CD4-positive, alpha-beta T cell treated with Interleukin-10 for 1 hour (primary cell): ENCODE results near the gene ARMC6.
"Not testable (repeated sequence)": the region's sequence is repeated elsewhere in the genome, so short reads cannot be mapped to it uniquely, and the experiment has no call there.

Source experiments
- DNase-seq: peaks from one replicate; pipeline ENCODE4 v3.0.0-alpha.2; 2020

The ARMC6 gene

DNA sequence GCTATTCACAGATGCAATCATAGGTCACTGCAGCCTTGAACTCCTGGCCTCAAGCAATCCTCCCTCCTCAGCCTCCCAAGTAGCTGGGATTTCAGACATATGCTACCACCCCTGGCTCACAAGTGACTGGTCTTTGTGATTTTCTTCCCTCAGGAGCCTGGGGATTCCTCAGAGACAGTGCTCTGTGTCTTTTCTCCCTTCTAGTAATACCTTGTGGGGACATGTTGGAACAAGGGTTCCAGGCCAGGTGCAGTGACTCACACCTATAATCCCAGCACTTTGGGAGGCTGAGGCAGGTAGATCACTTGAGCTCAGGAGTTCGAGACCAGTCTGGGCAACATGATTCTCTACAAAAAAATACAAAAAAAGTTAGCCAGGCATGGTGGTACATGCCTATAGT is 10.0 kb upstream of the ARMC6 start:
- not testable (repeated sequence) for DNase-seq

DNA sequence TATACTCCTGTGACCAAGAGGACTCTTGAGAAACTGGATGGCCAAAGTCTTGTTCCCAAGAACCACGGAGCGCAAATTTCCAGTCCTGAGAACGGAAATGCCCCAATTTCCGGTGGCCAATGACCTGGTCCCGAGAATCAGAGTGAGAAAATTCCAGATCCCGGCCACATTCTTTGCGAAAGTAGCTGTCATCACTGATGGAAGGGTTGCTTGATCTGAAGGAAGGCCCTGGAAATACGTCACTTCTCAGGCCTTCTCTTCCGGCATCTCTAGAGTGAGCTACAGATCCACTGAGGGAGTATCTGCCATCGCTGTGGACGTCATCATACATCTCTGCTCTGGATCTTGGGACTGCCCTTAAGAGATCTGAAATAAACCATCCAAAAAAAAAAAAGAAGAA is 7.5 kb upstream of the ARMC6 start:
- DNase-seq, result no peak

DNA sequence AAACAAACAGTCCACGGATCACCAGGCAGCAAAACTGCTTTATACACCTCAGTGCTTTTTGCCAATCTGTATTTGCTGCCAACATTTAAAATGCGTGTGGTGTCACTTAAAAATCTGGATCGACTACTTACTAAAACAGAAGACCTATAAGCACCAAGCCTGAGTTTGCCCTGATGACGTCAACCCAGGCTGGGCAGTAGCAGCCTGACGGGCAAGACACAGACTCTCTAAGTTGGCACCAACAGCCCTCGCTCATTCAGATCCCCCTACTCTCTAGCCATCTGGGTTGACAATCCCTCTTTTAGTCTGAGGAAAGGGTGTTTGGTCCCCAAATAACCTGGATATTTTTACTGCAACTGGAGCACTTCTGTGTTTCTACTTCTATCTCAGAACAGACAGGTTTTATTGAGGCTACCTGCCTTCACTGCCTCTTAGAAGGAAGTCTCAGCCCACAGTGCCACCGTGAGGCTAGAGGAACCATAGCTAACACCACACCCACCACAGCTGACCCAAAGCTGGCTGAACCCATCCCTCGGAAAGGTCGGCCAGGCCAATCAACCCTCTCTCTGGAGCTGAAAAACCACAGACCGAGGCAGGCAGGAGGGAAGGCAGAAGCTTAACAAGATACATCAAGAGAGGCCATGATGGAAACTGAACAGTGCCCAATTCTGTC is 7.0 kb upstream of the ARMC6 start:
- no peak for DNase-seq

DNA sequence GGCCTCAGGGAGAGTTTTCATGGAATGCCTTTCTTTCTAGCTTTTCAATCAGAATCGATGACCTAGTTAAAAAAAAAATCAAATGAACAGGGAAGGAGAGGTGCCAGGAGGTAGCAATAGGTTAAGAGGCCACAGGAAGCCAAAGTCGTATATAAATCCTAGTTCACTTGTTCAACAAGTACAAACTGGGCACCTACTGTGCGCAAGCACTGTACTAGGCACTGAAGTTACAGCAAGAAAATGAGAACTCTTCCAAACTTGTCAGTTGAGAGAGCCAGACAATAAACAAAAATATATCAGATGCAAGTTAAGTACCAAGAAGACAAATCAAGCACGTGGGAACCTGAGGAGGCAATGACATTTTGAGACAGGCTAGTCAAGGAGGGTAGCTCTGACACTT is 6.2 kb upstream of the ARMC6 start:
- no peak for DNase-seq

DNA sequence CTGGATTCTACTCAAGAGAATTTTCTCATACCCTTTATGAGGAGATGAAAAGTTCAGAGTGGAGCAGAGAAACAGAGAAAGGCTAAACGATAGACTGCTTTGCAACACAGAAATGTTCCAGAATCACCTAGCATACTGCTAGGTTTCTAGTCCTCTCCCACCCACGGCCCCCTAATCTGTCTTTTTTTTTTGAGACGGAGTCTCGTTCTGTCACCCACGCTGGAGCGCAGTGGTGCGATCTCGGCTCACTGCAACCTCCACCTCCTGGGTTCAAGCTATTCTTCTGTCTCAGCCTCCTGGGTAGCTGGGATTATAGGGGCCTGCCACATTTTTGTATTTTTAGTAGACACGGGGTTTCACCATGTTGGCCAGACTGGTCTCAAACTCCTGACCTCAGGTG is 4.9 kb upstream of the ARMC6 start:
- DNase-seq, result no peak

DNA sequence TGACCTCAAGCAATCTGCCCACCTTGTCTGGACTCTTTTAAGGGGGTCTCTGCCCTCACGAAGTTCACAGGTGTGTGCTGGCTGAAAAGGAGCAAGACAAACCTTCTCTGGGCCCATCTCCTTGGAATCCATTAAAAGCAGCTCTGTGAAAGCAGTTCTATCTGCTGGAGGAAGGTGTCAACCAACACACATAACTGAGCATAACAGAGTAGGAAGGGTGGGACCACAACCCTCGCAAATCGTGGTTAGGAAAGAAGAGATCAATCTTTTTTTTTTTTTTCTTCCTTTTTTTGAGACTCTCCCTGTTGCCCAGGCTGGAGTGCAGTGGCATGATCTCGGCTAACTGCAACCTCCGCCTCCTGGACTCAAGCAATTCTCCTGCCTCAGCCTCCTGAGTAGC is 1.5 kb upstream of the ARMC6 start:
- no peak for DNase-seq

DNA sequence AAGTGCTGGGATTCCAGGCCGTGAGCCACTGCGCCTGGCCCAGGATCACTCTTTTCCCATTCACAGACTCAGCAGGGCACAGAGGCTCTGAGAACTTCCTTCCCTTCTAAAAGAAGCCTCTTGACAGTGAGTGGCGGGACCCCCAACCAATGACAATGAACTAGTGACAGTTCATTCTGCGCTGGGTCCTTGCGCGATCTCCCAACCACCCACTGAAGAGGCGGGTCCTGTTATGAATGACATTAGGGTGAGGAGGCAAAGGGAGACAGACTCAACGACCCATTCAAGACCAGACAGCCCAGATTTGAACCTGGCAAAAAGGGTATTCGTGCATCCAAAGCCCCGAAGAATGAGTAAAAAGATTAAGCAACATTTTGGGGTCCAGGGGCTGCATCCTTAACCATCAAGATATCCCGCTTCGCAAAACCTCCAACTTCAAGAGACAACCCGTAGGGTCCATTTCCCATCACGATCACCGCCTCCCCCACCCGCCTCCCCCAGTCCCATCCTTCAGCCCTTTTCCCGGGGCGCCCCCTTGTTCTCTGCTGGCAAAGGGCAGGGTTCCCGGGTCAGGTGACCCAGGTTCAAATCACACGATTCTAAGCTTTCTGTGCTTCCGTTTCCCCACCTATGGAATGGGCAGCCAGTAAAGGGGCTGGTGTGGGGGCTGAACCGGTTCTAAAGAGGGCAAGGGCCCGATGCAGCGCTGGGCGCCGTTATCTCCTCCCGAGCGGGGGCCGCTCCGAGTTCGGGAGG is 805 bp upstream of the ARMC6 start:
- DNase-seq, result peak; percentile 74

DNA sequence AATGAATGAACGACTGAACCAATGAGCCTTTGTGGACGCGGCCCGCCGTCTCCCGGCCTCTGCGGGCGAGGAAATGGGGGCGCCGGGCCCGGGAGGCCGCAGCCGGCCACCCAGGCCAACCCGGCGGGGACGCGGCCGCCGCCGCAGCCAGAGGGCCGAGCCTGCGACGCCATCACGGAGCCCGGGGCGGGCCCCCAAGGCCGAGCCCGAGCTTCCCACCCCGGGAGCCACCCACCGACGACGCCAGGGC is 302 bp upstream of the ARMC6 start:
- DNase-seq, result no peak

DNA sequence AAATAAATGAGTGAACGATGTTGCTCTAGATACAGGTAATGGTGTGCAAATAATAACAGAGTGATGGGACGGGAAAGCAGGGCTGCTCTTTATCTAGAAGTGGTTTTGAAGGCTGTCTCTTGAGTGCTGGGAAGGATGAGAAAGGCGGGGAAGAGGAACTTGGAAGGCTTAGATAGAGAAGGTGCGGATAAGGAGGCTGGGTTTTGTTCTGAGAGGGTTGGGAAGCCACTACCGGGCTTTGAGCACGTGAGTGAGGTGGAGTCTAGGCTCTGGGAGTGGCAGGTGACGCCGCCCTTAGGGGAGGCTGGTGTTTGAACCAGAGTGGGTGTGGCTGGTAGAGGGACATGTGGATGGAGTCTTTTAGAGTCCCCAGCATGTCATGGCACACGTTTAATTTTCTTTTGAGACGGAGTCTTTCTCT is 811 bp downstream of the ARMC6 start:
- DNase-seq, result peak; percentile 78

DNA sequence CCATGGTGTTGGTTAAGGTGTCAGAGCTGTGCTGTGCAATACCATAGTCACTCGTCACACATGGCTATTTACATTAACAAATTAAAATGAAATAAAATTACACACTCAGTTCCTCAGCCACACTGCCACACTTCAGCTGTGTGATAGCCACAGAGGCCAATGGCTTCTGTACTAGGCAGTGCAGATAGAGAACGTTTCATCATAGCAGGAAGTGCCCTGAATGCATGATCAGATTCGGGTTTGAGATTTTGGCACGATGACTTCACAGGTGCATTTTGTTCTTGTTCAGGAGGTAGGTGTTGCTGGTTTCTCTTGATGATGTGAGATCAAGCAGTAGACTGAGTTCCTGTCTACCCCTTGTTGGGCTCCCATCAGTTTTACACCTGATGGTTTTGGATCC is 6.5 kb downstream of the ARMC6 start:
- peak; percentile 52 for DNase-seq

DNA sequence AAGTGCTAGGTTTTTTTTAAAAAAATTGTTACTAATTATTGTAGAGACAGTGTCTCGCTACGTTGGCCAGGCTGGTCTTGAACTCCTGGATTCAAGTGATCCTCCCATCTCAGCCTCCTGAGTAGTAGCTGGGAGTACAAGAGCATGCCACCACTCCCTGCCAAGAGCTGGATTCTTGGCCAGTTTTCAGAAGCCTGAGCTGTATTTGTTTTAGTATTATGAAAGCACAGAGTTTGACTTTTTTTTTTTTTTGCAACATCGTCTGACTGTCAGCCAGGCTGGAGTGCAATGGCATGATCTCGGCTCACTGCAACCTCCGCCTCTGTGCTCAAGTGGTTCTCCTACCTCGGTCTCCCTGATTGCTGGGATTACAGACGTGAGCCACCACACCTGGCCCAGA is 7.0 kb downstream of the ARMC6 start:
- DNase-seq, result no peak

DNA sequence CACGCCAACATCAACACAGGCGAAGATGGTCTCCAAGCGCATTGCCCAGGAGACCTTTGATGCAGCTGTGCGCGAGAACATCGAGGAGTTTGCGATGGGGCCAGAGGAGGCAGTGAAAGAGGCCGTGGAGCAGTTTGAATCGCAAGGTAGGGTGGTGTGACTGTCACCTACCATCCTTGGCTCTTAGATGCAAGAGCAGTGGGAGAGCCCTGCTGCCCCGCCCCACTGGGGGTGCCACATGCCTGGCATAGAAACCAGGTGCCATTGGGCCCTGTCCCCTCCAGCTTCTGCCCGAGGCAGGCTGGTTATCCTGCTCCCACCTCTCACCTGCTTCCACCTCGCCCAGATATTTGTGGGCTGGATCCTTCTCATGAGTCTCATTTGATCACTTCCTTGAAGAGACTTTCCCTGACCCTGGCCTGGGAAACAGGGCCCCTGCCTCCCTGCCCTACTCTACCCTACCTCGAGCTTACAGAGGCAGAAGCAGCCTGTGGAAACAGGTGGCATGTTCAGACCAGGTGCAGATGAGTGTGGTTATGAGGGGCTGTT is 9.4 kb downstream of the ARMC6 start:
- no peak for DNase-seq

DNA sequence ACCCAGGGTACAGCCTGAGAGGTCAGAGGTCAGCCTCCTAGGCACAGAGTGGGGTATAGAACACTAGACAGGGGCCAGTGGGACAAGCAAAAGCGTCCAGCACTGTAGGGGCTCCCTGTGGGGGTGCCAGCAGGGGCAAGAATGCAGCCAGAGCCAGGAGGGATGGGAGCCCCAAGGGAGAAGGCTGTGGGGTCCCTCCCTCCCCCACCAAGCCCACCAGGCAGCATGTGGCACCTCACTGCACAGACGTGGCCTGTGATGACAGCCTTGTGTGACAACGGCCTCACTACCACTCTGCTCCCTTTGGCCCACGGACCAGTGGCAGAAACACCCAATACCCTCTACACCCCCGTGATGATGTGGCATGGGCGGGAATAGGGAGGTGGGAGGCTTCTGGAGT is 10.1 kb downstream of the ARMC6 start:
- no peak for DNase-seq

DNA sequence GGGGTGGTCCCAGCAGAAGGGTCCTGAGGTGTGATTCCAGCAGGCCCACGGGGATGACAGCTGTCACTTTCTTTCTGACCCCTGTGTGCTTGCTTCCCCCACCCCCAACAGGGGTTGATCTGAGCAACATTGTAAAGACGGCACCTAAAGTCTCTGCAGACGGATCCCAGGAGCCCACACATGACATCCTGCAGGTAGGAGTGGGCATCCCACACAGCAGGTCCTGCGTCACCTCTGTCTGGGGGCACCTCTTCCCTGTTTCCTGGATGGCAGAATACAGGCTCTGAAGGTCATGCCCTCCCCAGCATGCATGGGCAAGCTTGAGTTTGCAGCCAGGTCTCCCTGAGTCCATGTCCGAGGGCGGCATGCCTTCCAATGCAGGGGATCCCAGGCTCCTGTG is 10.5 kb downstream of the ARMC6 start:
- DNase-seq, result no peak

DNA sequence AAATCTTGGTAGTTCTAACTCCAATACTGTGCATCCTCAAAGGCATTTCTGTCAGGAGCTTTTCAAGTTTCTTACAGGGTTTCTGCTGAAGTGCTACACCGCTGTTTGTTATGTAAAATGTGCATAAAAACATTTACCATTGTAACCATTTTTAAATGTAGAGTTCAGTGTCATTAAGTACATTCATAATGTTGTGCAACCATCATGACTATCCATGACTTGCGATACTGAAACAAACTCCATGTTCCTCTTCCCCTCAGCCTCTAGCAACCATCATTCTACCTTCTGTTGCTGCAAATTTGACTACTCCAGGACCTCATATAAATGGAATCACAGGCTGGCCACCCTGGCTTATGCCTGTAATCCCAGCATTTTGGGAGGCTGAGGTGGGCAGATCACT is 16.0 kb downstream of the ARMC6 start:
- no peak for DNase-seq

DNA sequence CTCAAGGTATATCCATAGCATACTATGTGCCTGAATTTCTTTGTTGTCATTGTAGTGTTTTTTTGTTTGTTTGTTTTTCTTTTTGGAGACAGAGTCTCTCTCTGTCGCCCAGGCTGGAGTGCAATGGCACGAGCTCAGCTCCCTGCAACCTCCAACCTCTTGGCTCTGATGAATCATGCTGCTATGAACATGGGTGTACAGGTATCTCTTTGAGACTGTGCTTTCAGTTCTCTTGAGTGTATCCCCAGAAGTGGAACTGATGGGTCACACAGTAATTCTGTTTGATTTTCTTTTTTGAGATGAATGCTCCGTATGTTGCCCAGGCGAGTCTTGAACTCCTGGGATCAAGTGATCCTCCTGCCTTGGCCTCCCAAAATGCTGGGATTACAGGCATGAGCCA is 16.7 kb downstream of the ARMC6 start:
- DNase-seq, result no peak

DNA sequence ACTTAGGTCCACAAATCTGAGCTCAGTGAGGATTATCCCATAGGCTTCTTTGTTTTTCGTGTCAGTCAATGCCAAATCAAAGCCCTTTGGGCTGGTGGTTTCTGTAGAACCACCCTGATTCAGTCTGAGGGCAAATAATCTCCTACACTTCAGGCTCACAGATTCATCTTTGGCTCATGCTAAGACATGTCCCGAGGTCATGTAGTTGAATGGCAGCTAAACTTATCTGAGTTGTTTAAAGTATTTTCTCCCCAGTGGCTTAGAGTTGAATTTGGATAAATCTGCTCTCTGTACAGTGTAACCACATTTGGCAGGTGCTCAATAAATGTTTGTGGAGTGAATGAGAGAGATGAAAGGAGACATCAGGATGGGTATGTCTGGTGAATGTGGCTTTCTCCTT is 17.3 kb downstream of the ARMC6 start:
- DNase-seq, result no peak

DNA sequence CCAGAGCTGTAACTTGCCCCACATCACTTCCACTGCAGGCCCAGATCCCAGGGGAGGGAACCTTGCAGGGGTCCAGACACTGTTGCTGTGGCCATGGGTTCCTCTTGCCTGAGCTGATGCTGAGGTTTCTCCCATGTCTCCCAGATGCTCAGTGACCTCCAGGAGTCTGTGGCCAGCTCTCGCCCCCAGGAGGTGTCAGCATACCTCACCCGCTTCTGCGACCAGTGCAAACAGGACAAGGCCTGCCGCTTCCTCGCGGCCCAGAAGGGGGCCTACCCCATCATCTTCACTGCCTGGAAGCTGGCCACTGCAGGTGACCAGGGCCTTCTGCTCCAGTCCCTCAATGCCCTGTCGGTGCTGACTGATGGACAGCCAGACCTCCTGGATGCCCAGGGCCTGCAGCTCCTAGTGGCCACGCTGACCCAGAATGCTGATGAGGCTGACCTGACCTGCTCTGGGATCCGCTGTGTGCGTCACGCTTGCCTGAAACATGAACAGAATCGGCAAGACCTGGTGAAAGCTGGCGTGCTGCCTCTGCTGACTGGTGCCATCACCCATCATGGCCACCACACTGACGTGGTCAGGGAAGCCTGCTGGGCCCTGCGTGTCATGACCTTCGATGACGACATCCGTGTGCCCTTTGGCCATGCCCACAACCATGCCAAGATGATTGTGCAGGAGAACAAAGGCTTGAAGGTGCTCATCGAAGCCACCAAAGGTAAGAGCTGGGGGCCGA is 18.2 kb downstream of the ARMC6 start:
- no peak for DNase-seq

DNA sequence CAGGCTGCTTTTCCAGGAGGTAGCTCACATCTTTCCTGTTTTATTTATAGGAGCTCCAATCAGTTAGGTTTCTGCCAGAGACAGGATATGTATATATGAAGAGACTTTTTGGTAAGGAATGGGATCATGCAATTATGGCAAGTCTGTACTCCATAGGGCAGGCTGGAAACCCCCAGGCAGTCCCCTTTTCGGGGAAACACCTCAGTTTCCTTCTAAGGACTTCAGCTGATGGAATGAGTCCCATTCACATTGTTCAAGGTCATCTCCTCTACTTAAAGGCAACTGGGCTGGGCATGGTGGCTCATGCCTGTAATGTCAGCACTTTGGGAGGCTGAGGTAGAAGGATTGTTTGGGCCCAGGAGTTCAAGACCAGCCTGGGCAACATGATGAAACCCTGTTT is 19.5 kb downstream of the ARMC6 start:
- DNase-seq, result no peak

DNA sequence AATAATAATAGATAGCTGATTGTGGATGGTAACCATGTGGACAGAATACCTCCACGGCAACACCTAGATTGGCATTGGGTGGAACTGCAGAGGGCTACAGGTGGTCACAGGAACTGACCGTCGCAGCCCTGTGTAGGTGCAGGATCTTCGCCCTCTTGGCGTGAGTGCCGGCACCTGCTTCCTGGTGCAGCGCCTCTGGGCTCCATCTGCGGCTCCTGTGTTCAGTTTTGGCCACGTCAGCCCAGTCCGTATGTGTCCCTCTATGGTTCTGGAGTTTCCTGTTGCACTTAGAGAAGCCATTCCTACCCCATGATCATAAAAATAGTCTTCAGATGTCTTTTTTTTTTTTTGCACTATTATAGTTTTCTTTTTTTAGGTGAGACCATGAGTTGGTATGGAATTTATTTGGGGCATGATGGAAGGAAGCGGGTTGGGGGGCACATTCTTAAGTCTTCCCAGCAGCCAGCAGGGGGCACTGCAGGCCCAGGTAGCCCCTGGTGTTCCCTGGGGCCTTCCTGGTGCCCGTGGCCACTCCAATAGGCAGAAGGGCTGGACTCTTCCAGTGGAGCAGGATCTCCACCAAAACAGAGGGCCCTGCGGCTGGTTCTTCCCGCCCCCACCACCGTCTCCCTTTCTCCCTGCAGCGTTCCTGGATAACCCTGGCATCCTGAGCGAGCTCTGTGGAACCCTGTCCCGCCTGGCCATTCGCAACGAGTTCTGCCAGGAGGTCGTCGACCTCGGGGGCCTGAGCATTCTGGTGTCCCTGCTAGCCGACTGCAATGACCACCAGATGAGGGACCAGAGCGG is 20.3 kb downstream of the ARMC6 start:
- DNase-seq, result peak; percentile 65

DNA sequence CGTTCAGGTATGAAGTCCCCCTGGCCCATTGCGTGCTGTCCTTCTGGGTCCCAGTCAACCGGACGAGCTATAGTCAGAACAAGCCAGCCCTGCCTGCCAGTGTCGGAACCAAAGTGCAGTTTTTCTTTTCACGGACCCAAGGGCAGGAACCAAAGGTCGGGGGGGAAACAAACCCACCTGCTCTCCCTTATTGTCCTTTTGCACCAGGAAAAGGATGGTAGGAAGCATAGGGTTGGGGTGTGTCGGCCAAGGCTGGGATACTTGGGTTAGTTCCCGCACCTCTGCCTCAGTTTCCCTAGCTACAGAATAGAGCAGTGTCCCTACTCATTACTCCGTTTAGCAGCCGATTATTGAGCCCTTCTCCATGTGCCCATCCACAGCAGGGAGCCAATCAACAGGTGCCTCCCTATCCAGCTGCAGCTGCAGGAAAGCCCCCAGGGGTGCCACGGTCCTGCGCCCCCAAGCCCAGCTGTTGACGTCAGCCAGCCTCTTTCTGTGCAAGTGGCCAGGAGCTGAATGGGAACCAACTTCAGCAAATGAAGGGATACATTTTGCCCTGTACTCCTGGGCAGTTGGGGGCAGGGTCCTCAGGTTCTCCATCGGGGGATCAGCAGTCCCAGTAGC is 21.0 kb downstream of the ARMC6 start:
- DNase-seq, result no peak

DNA sequence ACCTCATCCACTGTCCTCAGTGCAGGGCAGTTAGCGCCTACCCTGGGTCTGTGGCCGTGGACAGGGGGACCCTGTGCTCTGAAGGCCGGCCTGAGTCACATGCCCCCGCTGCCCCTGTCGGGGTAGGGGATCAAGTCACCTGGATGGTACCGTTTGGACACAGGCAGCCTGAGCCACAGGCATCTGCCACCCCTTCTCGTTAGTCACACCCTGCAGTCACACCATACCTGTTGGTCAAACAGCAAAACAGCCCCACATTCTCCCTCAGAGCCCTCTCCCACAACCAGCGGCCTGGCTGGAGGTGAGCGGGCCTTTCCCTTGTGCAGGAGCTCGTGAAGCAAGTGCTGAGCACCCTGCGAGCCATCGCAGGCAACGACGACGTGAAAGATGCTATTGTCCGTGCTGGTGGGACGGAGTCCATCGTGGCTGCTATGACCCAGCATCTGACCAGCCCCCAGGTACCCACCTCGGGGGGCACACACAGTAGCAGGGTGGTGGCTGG is 21.6 kb downstream of the ARMC6 start:
- DNase-seq, result no peak

DNA sequence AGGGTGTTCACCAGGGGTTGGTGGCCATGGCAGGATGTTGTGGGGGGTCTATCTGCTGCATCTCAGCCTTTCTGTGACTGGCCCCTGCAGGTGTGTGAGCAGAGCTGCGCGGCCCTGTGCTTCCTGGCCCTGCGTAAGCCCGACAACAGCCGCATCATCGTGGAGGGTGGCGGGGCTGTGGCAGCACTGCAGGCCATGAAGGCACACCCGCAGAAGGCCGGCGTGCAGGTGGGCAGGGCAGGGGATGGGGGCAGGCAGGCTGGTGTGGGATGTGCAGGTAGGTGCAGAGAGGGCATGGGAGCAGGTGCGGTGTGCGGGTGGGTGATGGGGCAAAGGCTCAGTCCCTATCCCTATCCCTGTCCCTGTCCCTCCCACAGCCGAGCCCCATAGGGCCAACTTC is 22.3 kb downstream of the ARMC6 start:
- no peak for DNase-seq
